Esophagus squamous epithelium (tissue), 5 donors: ENCODE data around the gene KCNH6. TPM values are rescaled to one million over a fixed set of nuclear protein-coding genes. Genes with fewer than 3 reads are reported as not detected.

ENCODE experiments used
- DNase-seq: peaks from one replicate; lab custom pipeline; 2025; lab: John Stamatoyannopoulos, UW
- H3K27ac ChIP-seq, 4 donors: fragments of 200-600 bp; sonication (generic); one replicate each; pipeline ENCODE4 v1.5.1; 2016 to 2019; ENCODE audit warnings: mild to moderate bottlenecking in 1 of 4
- H3K27me3 ChIP-seq, 4 donors: fragments of 200-600 bp; sonication (generic); 1 replicate in 3 of 4; 2 replicates in 1 of 4; pipeline versions ENCODE4 v1.5.1 to v1.6.0; 2017 to 2021; ENCODE audit warnings: antibody characterized with exemption in 1 of 4
- H3K36me3 ChIP-seq, 3 donors: fragments of 200-600 bp; sonication (generic); one replicate each; pipeline ENCODE4 v1.5.1; 2016 to 2019
- H3K4me1 ChIP-seq, 3 donors: fragments of 200-600 bp; sonication (generic); one replicate each; pipeline ENCODE4 v1.5.1; 2017 to 2019
- H3K4me3 ChIP-seq, 4 donors: fragments of 200-600 bp; sonication (generic); 1 replicate in 3 of 4; 2 replicates in 1 of 4; pipeline ENCODE4 v1.5.1; 2016 to 2019; ENCODE audit warnings: mild to moderate bottlenecking in 2 of 4, moderate library complexity in 1 of 4
- H3K9me3 ChIP-seq, 3 donors: fragments of 200-600 bp; sonication (generic); one replicate each; pipeline ENCODE4 v1.5.1; 2016 to 2019
- POLR2A ChIP-seq, 4 donors: fragments of 450-650 bp; IDR thresholded peaks; one replicate each; pipeline ENCODE4 v1.6.1; 2017; ENCODE audit warnings: antibody characterized with exemption in 4 of 4, mild to moderate bottlenecking in 4 of 4, moderate library complexity in 3 of 4
- WGBS, 2 donors: methylation state at CpG; one replicate each; pipeline ENCODE4 v1.1.5; 2018; 5-methylcytosine and 5-hydroxymethylcytosine counted together
- intact Hi-C: fragments of 100-400 bp; cut with DNase I; formaldehyde crosslinking; loops from one replicate; pipeline ENCODE4 v1.15.0; 2022
- total RNA-seq, 4 donors: library from RNA; depleted of rRNA; stranded (reverse); fragments of >200 nt; gene quantifications; one replicate each; pipeline ENCODE4 v1.1.0, GENCODE V29; 2016
- TF ChIP-seq, protein P1 (sequence below), 6 experiments: fragments of 450-650 bp in 4 of 6; fragments of 200-600 bp in 2 of 6; sonication (generic) in 2 of 6; IDR thresholded peaks; one replicate each; pipeline ENCODE4 v1.5.1; 2016 to 2019; ENCODE audit warnings: antibody characterized with exemption in 6 of 6, mild to moderate bottlenecking in 4 of 6, moderate library complexity in 4 of 6
- donor health status: DM: yes; HTN: yes; CAD: no.

The KCNH6 gene
- total RNA-seq, 4 donors from 2014 or later: not detected

DNA sequence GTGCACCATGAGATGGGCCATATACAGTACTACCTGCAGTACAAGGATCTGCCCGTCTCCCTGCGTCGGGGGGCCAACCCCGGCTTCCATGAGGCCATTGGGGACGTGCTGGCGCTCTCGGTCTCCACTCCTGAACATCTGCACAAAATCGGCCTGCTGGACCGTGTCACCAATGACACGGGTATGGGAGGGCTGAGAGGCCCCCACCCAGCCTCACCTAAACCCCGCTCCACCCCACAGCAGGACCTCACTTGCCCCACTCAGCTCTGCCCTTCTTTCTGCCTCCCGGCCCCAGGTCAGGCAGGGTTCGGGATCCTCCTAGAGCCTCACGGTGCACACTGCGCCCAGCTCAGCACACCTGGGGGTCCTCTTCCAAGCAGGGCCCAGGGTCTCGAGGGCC, 40.6 kb upstream of the KCNH6 start:
- Histone ChIP-seq H3K27ac (no peak overlapping the region), H3K4me3 (no peak overlapping the region), H3K4me1 (peaks cover 9 to 24% (median 15%) of the 10 kb centered on the region in 3 donors), H3K27me3 (peaks cover 0 to 43% (median 3%) of the 10 kb centered on the region in 4 donors), H3K9me3 (no peaks in the 10 kb centered on the region), H3K36me3 (no peaks in the 10 kb centered on the region)
- TF ChIP-seq, protein P1, sequence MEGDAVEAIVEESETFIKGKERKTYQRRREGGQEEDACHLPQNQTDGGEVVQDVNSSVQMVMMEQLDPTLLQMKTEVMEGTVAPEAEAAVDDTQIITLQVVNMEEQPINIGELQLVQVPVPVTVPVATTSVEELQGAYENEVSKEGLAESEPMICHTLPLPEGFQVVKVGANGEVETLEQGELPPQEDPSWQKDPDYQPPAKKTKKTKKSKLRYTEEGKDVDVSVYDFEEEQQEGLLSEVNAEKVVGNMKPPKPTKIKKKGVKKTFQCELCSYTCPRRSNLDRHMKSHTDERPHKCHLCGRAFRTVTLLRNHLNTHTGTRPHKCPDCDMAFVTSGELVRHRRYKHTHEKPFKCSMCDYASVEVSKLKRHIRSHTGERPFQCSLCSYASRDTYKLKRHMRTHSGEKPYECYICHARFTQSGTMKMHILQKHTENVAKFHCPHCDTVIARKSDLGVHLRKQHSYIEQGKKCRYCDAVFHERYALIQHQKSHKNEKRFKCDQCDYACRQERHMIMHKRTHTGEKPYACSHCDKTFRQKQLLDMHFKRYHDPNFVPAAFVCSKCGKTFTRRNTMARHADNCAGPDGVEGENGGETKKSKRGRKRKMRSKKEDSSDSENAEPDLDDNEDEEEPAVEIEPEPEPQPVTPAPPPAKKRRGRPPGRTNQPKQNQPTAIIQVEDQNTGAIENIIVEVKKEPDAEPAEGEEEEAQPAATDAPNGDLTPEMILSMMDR (IDR thresholded peaks at IDR 0.05): no peak
- no peak for TF ChIP-seq POLR2A (IDR thresholded peaks at IDR 0.05)
- WGBS, 2 donors: 80 to 82% methylated on average over 6 to 10 of the region's 16 CpGs
- no peak for DNase-seq
- intact Hi-C loops: loop anchor here (5.0 kb wide), 1 partner anchor 55 kb away; no protein-coding TSS in a partner anchor

DNA sequence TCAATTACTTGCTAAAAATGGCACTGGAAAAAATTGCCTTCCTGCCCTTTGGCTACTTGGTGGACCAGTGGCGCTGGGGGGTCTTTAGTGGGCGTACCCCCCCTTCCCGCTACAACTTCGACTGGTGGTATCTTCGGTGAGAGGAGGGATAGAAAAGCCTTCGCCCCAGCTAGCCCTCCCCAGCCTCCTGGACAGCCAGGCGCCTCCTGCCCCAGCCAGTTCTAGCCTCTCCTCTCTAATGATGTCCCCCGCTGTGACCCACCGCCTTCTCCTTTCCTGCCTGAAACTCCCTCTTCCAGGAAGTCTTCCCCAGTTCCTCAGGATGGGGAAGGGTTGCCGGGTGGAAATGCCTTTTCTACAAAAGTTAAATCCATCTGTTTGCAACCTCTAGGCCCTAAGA, 40.1 kb upstream of the KCNH6 start:
- intact Hi-C loops: loop anchor here (5.0 kb wide), 1 partner anchor 56 kb away; no protein-coding TSS in a partner anchor
- no peak for TF ChIP-seq POLR2A (IDR thresholded peaks at IDR 0.05)
- TF ChIP-seq, protein P1 (IDR thresholded peaks at IDR 0.05): no peak
- H3K4me1 ChIP-seq: peaks cover 3 to 18% (median 10%) of the 10 kb centered on the region in 3 donors
- no peaks in the 10 kb centered on the region for H3K36me3 ChIP-seq
- H3K27ac ChIP-seq: no peak overlapping the region
- no peak overlapping the region for H3K4me3 ChIP-seq
- DNase-seq: no peak
- H3K9me3 ChIP-seq: no peaks in the 10 kb centered on the region
- WGBS, 2 donors: 80 to 95% methylated on average over 10 of the region's 10 CpGs
- H3K27me3 ChIP-seq: peaks cover 0 to 37% (median under 1%) of the 10 kb centered on the region in 4 donors

DNA sequence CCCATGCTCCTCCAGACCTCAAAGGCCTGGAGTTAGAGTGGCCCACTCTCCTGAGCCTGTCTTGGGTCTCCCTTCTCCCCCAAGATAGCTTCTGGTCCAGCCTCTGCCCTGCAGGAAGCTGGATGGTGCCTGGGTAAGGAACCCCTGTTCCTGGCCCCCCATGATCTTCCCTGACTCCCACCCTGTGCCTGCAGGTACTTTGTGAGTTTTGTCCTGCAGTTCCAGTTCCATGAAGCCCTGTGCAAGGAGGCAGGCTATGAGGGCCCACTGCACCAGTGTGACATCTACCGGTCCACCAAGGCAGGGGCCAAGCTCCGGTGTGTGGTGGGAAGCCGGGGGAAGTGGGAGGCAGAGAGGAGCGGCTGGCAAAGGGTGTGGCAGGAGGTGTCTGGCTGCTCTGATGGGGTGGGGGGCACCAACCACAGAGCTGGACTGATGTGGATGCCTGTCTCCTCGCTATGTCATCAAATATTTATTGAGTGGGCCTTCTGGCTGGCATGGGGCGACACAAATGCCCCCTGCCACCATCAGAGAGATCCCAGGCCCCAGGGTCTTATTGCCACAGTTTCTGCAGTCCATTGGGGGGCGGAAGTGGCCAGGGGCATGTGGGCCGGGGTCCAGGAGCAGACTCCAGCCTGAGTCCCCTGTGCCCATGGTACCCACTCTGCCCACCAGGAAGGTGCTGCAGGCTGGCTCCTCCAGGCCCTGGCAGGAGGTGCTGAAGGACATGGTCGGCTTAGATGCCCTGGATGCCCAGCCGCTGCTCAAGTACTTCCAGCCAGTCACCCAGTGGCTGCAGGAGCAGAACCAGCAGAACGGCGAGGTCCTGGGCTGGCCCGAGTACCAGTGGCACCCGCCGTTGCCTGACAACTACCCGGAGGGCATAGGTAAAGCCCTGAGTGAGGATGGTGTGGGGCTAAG, 39.2 kb upstream of the KCNH6 start:
- TF ChIP-seq, protein P1 (IDR thresholded peaks at IDR 0.05): no peak
- no peak for TF ChIP-seq POLR2A (IDR thresholded peaks at IDR 0.05)
- H3K27ac ChIP-seq: no peak overlapping the region
- peaks cover 0 to 9% (median 1%) of the 10 kb centered on the region in 3 donors for H3K4me1 ChIP-seq
- DNase-seq: no peak
- WGBS, 2 donors: 86 to 100% methylated on average over 3 to 9 of the region's 16 CpGs
- intact Hi-C loops: loop anchor here (5.0 kb wide), 1 partner anchor 57 kb away; no protein-coding TSS in a partner anchor
- H3K4me3 ChIP-seq: no peak overlapping the region
- no peaks in the 10 kb centered on the region for H3K9me3 ChIP-seq
- H3K27me3 ChIP-seq: peaks cover 0 to 30% (median 0%) of the 10 kb centered on the region in 4 donors
- no peaks in the 10 kb centered on the region for H3K36me3 ChIP-seq

DNA sequence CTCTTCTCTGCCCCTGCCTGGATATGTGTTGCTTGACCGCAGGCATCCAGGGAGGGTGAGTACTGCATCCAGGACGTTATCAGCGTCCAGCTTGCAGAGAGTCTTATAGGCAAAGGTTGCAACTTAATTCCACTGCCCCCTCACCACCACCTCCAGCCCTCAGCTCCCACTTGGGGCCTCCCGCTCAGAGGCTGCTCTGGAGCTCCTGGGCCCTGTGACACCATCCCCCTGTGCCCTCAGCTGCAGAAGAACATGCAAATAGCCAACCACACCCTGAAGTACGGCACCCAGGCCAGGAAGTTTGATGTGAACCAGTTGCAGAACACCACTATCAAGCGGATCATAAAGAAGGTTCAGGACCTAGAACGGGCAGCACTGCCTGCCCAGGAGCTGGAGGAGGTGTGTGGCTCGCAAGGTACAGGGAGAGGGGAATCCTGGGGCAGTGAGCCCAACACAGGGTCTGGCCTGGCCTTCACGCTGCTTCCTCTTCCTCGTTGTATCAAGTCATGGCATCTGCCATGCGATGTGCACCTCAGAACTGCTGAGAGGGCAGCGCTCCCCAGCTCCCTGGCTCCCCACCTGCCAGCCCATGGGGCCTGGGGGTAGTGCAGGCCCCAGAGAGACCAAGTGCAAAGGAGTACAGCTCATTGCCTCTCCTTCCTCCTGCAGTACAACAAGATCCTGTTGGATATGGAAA, 36.7 kb upstream of the KCNH6 start:
- no peak for TF ChIP-seq POLR2A (IDR thresholded peaks at IDR 0.05)
- TF ChIP-seq, protein P1 (IDR thresholded peaks at IDR 0.05): no peak
- intact Hi-C loops: no loop called here
- Histone ChIP-seq H3K4me1 (peaks cover 0 to 4% (median 0%) of the 10 kb centered on the region in 3 donors), H3K27me3 (peaks cover 0 to 18% (median 0%) of the 10 kb centered on the region in 4 donors), H3K27ac (no peak overlapping the region), H3K36me3 (no peaks in the 10 kb centered on the region), H3K9me3 (no peaks in the 10 kb centered on the region), H3K4me3 (no peak overlapping the region)
- 74 to 89% methylated on average over 5 to 8 of the region's 12 CpGs for WGBS, 2 donors
- DNase-seq: no peak
